HepG2 (cell line): ENCODE data around the gene ZGRF1. TPM values are rescaled to one million over a fixed set of nuclear protein-coding genes. Genes with fewer than 3 reads are reported as not detected.

Experiments
- ADNP ChIP-seq: sonication (generic); formaldehyde crosslinking; IDR thresholded peaks from 2 replicates; pipeline ENCODE4 v1.4.0; 2020; ENCODE audit warnings: missing genetic modification reagents
- ATF7 ChIP-seq, 2 experiments: fragments of 450-650 bp in 1 of 2; sonication (generic) in 1 of 2; formaldehyde crosslinking in 1 of 2; IDR thresholded peaks; 2 replicates each; pipeline versions ENCODE4 v1.4.0 to v1.6.1; 2016 to 2020; ENCODE audit warnings: antibody characterized with exemption in 1 of 2, mild to moderate bottlenecking in 1 of 2, missing genetic modification reagents in 1 of 2
- CBX5 ChIP-seq: sonication (generic); formaldehyde crosslinking; IDR thresholded peaks from 2 replicates; pipeline ENCODE4 v1.4.0; 2020; ENCODE audit warnings: missing genetic modification reagents, borderline replicate concordance
- DMAP1 ChIP-seq: IDR thresholded peaks from 2 replicates; pipeline ENCODE4 v1.6.1; 2016
- HDAC6 ChIP-seq: fragments of 200-600 bp; sonication (generic); IDR thresholded peaks from 2 replicates; pipeline ENCODE4 v1.7.0; 2017; ENCODE audit warnings: mild to moderate bottlenecking, antibody characterized with exemption, low read length, low read depth
- IRF2 ChIP-seq: IDR thresholded peaks from 2 replicates; pipeline ENCODE4 v1.6.1; 2018; ENCODE audit warnings: missing genetic modification reagents, missing compliant biosample characterization
- JDP2 ChIP-seq: sonication (generic); formaldehyde crosslinking; IDR thresholded peaks from 2 replicates; pipeline ENCODE4 v1.8.1; 2022; ENCODE audit warnings: missing genetic modification reagents, borderline replicate concordance
- MTF2 ChIP-seq: sonication (generic); formaldehyde crosslinking; IDR thresholded peaks from 2 replicates; pipeline ENCODE4 v1.5.0; 2020; ENCODE audit warnings: missing genetic modification reagents, borderline replicate concordance
- NFE2 ChIP-seq: sonication (generic); formaldehyde crosslinking; IDR thresholded peaks from 2 replicates; pipeline ENCODE4 v1.4.0; 2020; ENCODE audit warnings: missing genetic modification reagents
- NFKB2 ChIP-seq: sonication (generic); formaldehyde crosslinking; IDR thresholded peaks from 2 replicates; pipeline ENCODE4 v1.4.0; 2020; ENCODE audit warnings: missing genetic modification reagents, borderline replicate concordance
- PHB2 ChIP-seq: fragments of 450-650 bp; IDR thresholded peaks from 2 replicates; pipeline ENCODE4 v1.6.1; 2018; ENCODE audit not compliant: partially characterized antibody
- SNAI1 ChIP-seq: sonication (generic); formaldehyde crosslinking; IDR thresholded peaks from 2 replicates; pipeline ENCODE4 v1.5.0; 2020; ENCODE audit warnings: mild to moderate bottlenecking, missing genetic modification reagents, borderline replicate concordance
- ZEB1 ChIP-seq: IDR thresholded peaks from 2 replicates; pipeline ENCODE4 v1.6.1; 2012; ENCODE audit warnings: mild to moderate bottlenecking, low read depth, inconsistent platforms; ENCODE audit not compliant: insufficient replicate concordance
- ZFP36L1 ChIP-seq: sonication (generic); formaldehyde crosslinking; IDR thresholded peaks from 2 replicates; pipeline ENCODE4 v1.8.0; 2022; ENCODE audit warnings: mild to moderate bottlenecking, missing genetic modification reagents, moderate library complexity
- ZNF121 ChIP-seq: sonication (generic); formaldehyde crosslinking; IDR thresholded peaks from 2 replicates; pipeline ENCODE4 v1.5.0; 2020; ENCODE audit warnings: mild to moderate bottlenecking, missing genetic modification reagents
- ZNF30 ChIP-seq: sonication (generic); formaldehyde crosslinking; IDR thresholded peaks from 2 replicates; pipeline ENCODE4 v1.5.0; 2020; ENCODE audit warnings: mild to moderate bottlenecking, missing genetic modification reagents
- ZNF337 ChIP-seq: sonication (generic); formaldehyde crosslinking; IDR thresholded peaks from 2 replicates; pipeline ENCODE4 v1.5.1; 2020; ENCODE audit warnings: missing genetic modification reagents, low read depth, mild to moderate bottlenecking, borderline replicate concordance
- ZNF550 ChIP-seq: sonication (generic); formaldehyde crosslinking; IDR thresholded peaks from 2 replicates; pipeline ENCODE4 v1.4.0; 2020; ENCODE audit warnings: mild to moderate bottlenecking, missing genetic modification reagents, borderline replicate concordance
- ZNF563 ChIP-seq: sonication (generic); formaldehyde crosslinking; IDR thresholded peaks from 2 replicates; pipeline ENCODE4 v1.8.0; 2022; ENCODE audit warnings: mild to moderate bottlenecking, moderate library complexity, missing genetic modification reagents
- ZNF589 ChIP-seq: sonication (generic); formaldehyde crosslinking; conservative IDR thresholded peaks from 2 replicates; pipeline ENCODE4 v1.8.0; 2022; ENCODE audit warnings: mild to moderate bottlenecking, moderate library complexity, missing genetic modification reagents
- ZNF7 ChIP-seq: IDR thresholded peaks from 2 replicates; pipeline ENCODE4 v1.6.1; 2016; ENCODE audit warnings: missing biosample characterization, missing genetic modification reagents
- ZNF883 ChIP-seq: sonication (generic); formaldehyde crosslinking; IDR thresholded peaks from 2 replicates; pipeline ENCODE4 v1.5.1; 2020; ENCODE audit warnings: mild to moderate bottlenecking, missing genetic modification reagents; ENCODE audit errors: not compliant biosample characterization
- polyA plus RNA-seq, 8 experiments: library from polyadenylated mRNA; depleted of rRNA in 3 of 8; stranded (reverse) in 7 of 8; unstranded in 1 of 8; fragments of >200 nt; fragmentation: Illumina TruSeq in 4 of 8; extraction: Trizol in 4 of 8; gene quantifications; 2 replicates each; pipeline versions ENCODE4 v1.2.1 to v1.2.3, GENCODE V29; 2011 to 2016; ENCODE audit warnings: low read depth in 4 of 8, missing spikeins in 1 of 8, mixed read lengths in 1 of 8; ENCODE audit not compliant: insufficient read depth in 1 of 8
- total RNA-seq, 5 experiments: library from RNA; depleted of rRNA; stranded (reverse); fragments of >200 nt; fragmentation: Illumina TruSeq; extraction: Trizol; gene quantifications; 2 replicates each; pipeline ENCODE4 v1.2.3, GENCODE V29; 2016; ENCODE audit warnings: low read depth in 1 of 5
- TF ChIP-seq, protein P1 (sequence below): sonication (generic); formaldehyde crosslinking; IDR thresholded peaks from 2 replicates; pipeline ENCODE4 v1.4.0; 2020; ENCODE audit warnings: mild to moderate bottlenecking, missing genetic modification reagents
- TF ChIP-seq, protein P2 (sequence below): IDR thresholded peaks from 2 replicates; pipeline ENCODE4 v1.6.1; 2016
- TF ChIP-seq, protein P3 (sequence below): sonication (generic); formaldehyde crosslinking; IDR thresholded peaks from 2 replicates; pipeline ENCODE4 v1.8.1; 2023; ENCODE audit warnings: mild to moderate bottlenecking, missing genetic modification reagents
- TF ChIP-seq, protein P4 (sequence below): sonication (generic); formaldehyde crosslinking; conservative IDR thresholded peaks from 2 replicates; pipeline ENCODE4 v1.8.0; 2022; ENCODE audit warnings: low read depth, missing genetic modification reagents

ZGRF1 gene
- total and polyA plus RNA-seq, 2 of the 13 experiments (the other 11 are each of a cell fraction or from before 2014, with no cell fraction given) = 8.6 to 15.9 TPM

DNA sequence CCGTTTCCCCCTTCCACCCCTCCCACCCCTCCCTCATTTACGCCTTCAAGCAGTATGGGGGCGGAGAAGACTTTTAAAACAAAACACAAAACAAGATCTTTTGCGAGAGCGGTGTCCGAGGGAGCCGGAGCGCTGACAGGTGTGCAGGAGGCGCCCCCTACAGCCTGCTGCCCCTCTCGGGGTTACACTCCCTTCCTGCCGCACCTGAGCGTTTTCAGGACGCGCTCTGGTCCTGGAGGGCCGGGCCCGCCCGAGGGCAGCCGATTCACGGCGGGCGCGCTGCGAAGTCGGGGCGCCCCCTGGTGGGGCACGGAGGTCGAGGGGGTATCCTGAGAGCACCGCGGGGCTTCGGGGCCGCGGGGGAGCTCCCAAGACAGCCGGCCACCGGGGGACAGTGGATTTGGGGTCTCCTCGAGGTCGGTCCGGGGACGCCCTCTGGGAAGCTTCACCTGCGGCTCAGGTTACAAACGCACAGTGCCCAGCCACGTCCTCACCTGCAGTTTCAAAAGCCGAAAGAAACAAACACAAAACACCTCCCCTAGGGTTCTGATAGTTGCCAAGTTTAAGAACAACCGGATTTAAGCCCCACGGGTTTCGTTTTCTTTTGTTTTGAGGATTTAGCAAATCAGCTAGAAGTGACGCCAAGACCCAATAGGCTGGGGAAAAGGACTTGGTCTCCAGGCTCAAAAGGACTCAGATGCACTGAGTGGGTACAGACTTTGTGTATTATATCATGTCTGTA lies 112.8 kb downstream of the ZGRF1 start (continued):
- no peak for TF ChIP-seq ATF7 (IDR thresholded peaks at IDR 0.05)
- TF ChIP-seq ATF7 (CRISPR knock-in tag; IDR thresholded peaks at IDR 0.05) = no peak
- TF ChIP-seq, protein P1, sequence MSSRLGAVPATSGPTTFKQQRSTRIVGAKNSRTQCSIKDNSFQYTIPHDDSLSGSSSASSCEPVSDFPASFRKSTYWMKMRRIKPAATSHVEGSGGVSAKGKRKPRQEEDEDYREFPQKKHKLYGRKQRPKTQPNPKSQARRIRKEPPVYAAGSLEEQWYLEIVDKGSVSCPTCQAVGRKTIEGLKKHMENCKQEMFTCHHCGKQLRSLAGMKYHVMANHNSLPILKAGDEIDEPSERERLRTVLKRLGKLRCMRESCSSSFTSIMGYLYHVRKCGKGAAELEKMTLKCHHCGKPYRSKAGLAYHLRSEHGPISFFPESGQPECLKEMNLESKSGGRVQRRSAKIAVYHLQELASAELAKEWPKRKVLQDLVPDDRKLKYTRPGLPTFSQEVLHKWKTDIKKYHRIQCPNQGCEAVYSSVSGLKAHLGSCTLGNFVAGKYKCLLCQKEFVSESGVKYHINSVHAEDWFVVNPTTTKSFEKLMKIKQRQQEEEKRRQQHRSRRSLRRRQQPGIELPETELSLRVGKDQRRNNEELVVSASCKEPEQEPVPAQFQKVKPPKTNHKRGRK = no peak
- TF ChIP-seq PHB2 = no peak
- TF ChIP-seq IRF2 (CRISPR knock-in tag) = 0 out of 2 replicates have a peak, but pooled peaks have one; percentile 54
- TF ChIP-seq MTF2 (CRISPR knock-in tag) = peak; percentile 92; the same call in 1 of the 2 replicates
- TF ChIP-seq JDP2 (CRISPR knock-in tag) = no peak
- no peak for TF ChIP-seq ZEB1
- no peak for TF ChIP-seq ZNF337 (CRISPR knock-in tag)
- TF ChIP-seq ADNP = no peak
- TF ChIP-seq, protein P2, sequence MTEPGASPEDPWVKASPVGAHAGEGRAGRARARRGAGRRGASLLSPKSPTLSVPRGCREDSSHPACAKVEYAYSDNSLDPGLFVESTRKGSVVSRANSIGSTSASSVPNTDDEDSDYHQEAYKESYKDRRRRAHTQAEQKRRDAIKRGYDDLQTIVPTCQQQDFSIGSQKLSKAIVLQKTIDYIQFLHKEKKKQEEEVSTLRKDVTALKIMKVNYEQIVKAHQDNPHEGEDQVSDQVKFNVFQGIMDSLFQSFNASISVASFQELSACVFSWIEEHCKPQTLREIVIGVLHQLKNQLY (CRISPR knock-in tag) = no peak
- no peak for TF ChIP-seq ZNF589 (CRISPR knock-in tag)
- 0 out of 2 replicates have a peak, but pooled peaks have one; percentile 37 for TF ChIP-seq CBX5 (CRISPR knock-in tag)
- no peak for TF ChIP-seq SNAI1 (CRISPR knock-in tag)
- TF ChIP-seq ZNF121 (CRISPR knock-in tag) = no peak
- TF ChIP-seq, protein P3, sequence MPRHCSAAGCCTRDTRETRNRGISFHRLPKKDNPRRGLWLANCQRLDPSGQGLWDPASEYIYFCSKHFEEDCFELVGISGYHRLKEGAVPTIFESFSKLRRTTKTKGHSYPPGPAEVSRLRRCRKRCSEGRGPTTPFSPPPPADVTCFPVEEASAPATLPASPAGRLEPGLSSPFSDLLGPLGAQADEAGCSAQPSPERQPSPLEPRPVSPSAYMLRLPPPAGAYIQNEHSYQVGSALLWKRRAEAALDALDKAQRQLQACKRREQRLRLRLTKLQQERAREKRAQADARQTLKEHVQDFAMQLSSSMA (CRISPR knock-in tag) = no peak
- no peak; the same call in 1 of the 2 replicates for TF ChIP-seq ZNF563 (CRISPR knock-in tag)
- peak; percentile 50 for TF ChIP-seq ZNF883 (CRISPR knock-in tag)
- TF ChIP-seq NFE2 (CRISPR knock-in tag) = no peak
- no peak for TF ChIP-seq HDAC6
- no peak for TF ChIP-seq ZNF550 (CRISPR knock-in tag)
- TF ChIP-seq ZNF7 (CRISPR knock-in tag) = no peak
- TF ChIP-seq, protein P4, sequence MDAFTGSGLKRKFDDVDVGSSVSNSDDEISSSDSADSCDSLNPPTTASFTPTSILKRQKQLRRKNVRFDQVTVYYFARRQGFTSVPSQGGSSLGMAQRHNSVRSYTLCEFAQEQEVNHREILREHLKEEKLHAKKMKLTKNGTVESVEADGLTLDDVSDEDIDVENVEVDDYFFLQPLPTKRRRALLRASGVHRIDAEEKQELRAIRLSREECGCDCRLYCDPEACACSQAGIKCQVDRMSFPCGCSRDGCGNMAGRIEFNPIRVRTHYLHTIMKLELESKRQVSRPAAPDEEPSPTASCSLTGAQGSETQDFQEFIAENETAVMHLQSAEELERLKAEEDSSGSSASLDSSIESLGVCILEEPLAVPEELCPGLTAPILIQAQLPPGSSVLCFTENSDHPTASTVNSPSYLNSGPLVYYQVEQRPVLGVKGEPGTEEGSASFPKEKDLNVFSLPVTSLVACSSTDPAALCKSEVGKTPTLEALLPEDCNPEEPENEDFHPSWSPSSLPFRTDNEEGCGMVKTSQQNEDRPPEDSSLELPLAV = no peak
- TF ChIP-seq ZFP36L1 (CRISPR knock-in tag) = no peak
- no peak; the same call in 1 of the 2 replicates for TF ChIP-seq NFKB2 (CRISPR knock-in tag)
- TF ChIP-seq DMAP1 = no peak
- TF ChIP-seq ZNF30 (CRISPR knock-in tag) = no peak
